Measurements from ENCODE around the gene CITED2.
A peak's percentile ranks its signal among the peaks of the same experiment; 100 is the strongest.

The CITED2 gene

DNA sequence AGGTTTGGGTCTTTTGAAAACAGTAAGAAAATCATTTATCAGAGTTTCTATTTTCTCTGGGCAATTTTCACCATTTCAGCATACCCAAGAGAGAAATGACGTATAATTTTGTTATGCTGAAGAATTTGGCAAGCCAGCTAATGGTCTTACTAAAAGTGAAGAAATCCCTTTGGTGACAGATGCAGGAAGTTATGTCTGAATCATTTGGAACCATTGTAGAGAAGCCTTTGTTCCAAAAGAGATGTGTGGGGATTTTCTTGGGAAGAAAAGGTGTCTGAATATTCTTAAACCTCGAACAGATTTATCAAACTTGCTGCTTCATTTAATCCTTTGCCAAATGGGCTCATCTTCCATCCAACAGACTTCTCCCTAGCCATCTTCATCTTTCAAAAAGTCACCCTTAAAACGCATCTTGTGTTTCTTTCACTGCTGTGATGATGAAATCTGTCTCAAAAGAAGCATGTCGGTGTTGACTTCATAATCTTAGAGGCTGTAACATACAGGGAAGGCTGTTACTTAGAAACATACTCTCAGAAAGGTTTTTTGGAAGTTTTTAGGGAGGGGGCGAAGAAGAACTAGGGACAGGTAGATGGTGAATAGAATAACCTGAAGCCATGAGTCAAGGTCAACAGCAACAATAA is 39.5 kb downstream of the CITED2 start:
- DNase-seq (ENCODE audit: low read depth in 1 of 2, low spot score in 1 of 2): no peak

- DNase-seq (ENCODE audit: low read depth in 1 of 2, low spot score in 1 of 2): no peak
Observed at GRCh38 chr6:139330826-139331500, 43.5 kb downstream of the CITED2 start.

DNA sequence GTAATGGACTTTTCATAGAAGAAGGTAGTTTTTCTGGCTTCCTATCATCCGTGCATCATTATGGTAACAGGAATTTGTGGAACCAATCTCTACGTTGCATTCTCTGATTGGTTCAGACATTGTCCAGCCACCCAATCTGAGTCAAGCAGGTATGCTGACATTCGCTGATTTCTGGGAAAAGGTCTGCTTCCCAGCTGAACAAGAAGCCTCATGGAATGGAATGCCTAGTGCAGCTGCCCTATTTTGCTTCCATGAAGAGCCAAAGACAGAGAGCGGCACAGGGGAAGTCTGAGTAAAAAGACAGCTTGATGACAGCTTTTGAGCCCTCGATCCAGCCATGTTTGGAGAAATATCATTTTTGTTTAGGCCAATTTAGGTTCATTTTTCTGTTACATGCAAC is 44.1 kb downstream of the CITED2 start:
- DNase-seq (ENCODE audit: low read depth in 1 of 2, low spot score in 1 of 2): no peak

- no peak for DNase-seq (ENCODE audit: low read depth in 1 of 2, low spot score in 1 of 2)
Observed at GRCh38 chr6:139329224-139329623, 45.2 kb downstream of the CITED2 start.

- no peak for DNase-seq (ENCODE audit: low read depth in 1 of 2, low spot score in 1 of 2)
Observed at GRCh38 chr6:139327038-139327437, 47.4 kb downstream of the CITED2 start.

DNA sequence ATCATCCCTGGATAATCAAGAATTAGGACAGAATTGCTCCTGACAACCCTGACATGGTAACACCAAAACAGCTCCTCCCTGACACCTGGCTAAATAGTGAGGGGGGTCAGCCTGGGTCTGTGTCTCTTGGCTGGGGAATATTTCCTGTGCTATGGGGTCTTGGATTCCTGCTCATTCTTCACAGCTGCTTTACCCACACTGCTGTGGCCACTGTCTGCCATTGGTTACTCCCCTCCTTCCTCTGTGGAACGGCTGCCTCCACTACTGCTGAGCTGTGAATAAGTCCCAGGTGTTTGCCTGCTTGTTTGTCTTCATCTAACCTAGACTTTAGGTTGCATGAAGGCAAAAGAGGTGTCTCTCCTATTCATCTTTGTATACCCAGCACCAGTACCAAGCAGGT is 48.8 kb downstream of the CITED2 start:
- DNase-seq (ENCODE audit: low read depth in 1 of 2, low spot score in 1 of 2): no peak

GRCh38 chr6:139325125-139325524 is 49.3 kb downstream of the CITED2 start:
- DNase-seq (ENCODE audit: low read depth in 1 of 2, low spot score in 1 of 2): no peak

DNA sequence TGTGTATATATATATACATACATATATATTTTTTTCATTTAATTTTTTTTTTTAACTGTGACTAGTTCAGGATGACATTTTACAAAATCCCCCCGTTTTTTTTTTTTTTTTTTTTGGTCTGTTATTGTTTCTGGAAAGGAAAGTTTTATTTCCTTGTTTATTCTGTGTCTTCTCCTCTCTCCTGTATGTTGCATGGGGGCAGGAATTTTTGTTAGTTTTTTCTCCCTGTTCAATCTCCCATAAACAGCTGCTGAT is 50.2 kb downstream of the CITED2 start:
- no peak for DNase-seq (ENCODE audit: low read depth in 1 of 2, low spot score in 1 of 2)

DNA sequence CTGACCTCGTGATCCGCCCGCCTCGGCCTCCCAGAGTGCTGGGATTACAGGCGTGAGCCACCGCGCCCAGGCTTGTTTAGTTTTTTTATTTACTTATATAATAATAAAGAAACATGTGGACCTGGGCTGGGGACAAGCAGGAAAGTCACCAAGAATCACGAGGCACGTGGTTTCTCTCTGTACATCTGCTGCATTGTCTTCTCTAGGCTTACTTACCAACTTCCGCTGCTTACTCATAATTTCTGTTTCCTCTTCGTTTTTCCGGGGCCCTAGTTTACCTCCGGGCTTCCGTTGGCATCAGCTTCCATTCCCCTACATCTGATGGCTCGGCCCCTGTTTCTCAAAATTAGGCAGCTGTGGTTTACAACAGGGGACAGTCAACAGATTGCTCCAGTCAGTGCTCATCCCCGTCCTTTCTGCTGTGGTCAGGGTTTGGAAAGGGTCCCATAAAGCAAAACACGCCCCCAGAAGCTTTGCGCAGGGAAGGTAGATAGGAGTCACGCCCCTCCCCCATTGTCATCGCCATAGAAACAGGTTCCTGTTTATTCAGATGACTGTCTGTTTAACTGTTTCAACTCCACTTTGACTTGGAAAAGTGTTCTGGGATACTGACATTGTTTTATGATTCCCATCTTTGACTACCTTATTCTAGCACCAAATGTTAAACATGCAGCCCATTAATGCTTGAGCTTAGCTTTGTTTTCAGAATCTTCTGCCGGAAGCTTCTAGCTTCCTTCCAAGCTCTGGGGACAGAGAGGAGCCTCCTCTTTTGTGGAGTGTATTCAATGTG is 50.7 kb downstream of the CITED2 start:
- DNase-seq (ENCODE audit: low read depth in 1 of 2, low spot score in 1 of 2): peak; percentile 55 to 71
